ENCODE measurements around the gene CHST13.

- TF ChIP-seq POLR2AphosphoS5 (IDR thresholded peaks at IDR 0.05; ENCODE audit: insufficient read depth in 1 of 2, low read depth in 1 of 2): no peak
- TF ChIP-seq, protein P1, sequence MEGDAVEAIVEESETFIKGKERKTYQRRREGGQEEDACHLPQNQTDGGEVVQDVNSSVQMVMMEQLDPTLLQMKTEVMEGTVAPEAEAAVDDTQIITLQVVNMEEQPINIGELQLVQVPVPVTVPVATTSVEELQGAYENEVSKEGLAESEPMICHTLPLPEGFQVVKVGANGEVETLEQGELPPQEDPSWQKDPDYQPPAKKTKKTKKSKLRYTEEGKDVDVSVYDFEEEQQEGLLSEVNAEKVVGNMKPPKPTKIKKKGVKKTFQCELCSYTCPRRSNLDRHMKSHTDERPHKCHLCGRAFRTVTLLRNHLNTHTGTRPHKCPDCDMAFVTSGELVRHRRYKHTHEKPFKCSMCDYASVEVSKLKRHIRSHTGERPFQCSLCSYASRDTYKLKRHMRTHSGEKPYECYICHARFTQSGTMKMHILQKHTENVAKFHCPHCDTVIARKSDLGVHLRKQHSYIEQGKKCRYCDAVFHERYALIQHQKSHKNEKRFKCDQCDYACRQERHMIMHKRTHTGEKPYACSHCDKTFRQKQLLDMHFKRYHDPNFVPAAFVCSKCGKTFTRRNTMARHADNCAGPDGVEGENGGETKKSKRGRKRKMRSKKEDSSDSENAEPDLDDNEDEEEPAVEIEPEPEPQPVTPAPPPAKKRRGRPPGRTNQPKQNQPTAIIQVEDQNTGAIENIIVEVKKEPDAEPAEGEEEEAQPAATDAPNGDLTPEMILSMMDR (IDR thresholded peaks at IDR 0.05): no peak
These were observed 5.8 kb upstream of the CHST13 start for GRCh38 chr3:126517986-126518778.
